ENCODE data around the gene RAB17. TPM values are rescaled to one million over a fixed set of nuclear protein-coding genes. Genes with fewer than 3 reads are reported as not detected.

Gene RAB17
- total RNA-seq, 1 experiment from 2014 or later: 41.8 TPM

- H2AFZ ChIP-seq (ENCODE audit: low read depth, low read length, poor library complexity, severe bottlenecking): no peak overlapping the region
- ATAC-seq: no peak
- H4K20me1 ChIP-seq (ENCODE audit: insufficient read depth): no peaks in the 10 kb centered on the region
- no peaks in the 10 kb centered on the region for H3K9me2 ChIP-seq (ENCODE audit: insufficient read depth)
- CTCF ChIA-PET: no interaction called here
- H3K27me3 ChIP-seq (ENCODE audit: insufficient read depth, low read length): no peaks in the 10 kb centered on the region; the same call in 1 of the 2 replicates
- no peaks in the 10 kb centered on the region for H3K9me3 ChIP-seq (ENCODE audit: control insufficient read depth in 1 of 2, insufficient read depth in 1 of 2, low read depth in 1 of 2, low read length in 2 of 2)
- H3K9ac ChIP-seq (ENCODE audit: low read length): no peak overlapping the region
- no peak for TF ChIP-seq FOSL1 (IDR thresholded peaks at IDR 0.05; ENCODE audit: low read depth)
- no peak for TF ChIP-seq ZNF274 (IDR thresholded peaks at IDR 0.05; ENCODE audit: low read depth, low read length)
- no peak for TF ChIP-seq POLR2A (IDR thresholded peaks at IDR 0.05; ENCODE audit: borderline replicate concordance, extremely low read depth, insufficient read depth, insufficient read length)
- no peak for TF ChIP-seq POLR2AphosphoS5 (IDR thresholded peaks at IDR 0.05; ENCODE audit: low read depth, low read length)
- no peak for TF ChIP-seq YY1 (IDR thresholded peaks at IDR 0.05; ENCODE audit: extremely low read depth, insufficient replicate concordance, low read depth, low read length)
- no peak for TF ChIP-seq CEBPB (IDR thresholded peaks at IDR 0.05; ENCODE audit: low read depth)
- no peak for TF ChIP-seq EGR1 (IDR thresholded peaks at IDR 0.05; ENCODE audit: low read depth)
- TF ChIP-seq CBX3 (IDR thresholded peaks at IDR 0.05; ENCODE audit: low read depth): no peak
- TF ChIP-seq RAD21 (IDR thresholded peaks at IDR 0.05; ENCODE audit: low read depth): no peak
- TF ChIP-seq, protein P1, sequence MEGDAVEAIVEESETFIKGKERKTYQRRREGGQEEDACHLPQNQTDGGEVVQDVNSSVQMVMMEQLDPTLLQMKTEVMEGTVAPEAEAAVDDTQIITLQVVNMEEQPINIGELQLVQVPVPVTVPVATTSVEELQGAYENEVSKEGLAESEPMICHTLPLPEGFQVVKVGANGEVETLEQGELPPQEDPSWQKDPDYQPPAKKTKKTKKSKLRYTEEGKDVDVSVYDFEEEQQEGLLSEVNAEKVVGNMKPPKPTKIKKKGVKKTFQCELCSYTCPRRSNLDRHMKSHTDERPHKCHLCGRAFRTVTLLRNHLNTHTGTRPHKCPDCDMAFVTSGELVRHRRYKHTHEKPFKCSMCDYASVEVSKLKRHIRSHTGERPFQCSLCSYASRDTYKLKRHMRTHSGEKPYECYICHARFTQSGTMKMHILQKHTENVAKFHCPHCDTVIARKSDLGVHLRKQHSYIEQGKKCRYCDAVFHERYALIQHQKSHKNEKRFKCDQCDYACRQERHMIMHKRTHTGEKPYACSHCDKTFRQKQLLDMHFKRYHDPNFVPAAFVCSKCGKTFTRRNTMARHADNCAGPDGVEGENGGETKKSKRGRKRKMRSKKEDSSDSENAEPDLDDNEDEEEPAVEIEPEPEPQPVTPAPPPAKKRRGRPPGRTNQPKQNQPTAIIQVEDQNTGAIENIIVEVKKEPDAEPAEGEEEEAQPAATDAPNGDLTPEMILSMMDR (IDR thresholded peaks at IDR 0.05 in 2 of 3, conservative IDR thresholded peaks at IDR 0.05 in 1 of 3; ENCODE audit: borderline replicate concordance in 1 of 3, insufficient read depth in 1 of 3, low read depth in 2 of 3, low read length in 2 of 3): no peak
- no peak for TF ChIP-seq SRF (IDR thresholded peaks at IDR 0.05; ENCODE audit: low read depth)
- no peak for TF ChIP-seq TCF7L2 (IDR thresholded peaks at IDR 0.05; ENCODE audit: borderline replicate concordance, extremely low read depth, insufficient read depth, insufficient read length)
- TF ChIP-seq EZH2 (IDR thresholded peaks at IDR 0.05): no peak
- TF ChIP-seq EZH2phosphoT487 (IDR thresholded peaks at IDR 0.05; ENCODE audit: borderline replicate concordance): no peak
- TF ChIP-seq SIN3A (IDR thresholded peaks at IDR 0.05; ENCODE audit: low read depth): no peak
- no peak for TF ChIP-seq ELF1 (IDR thresholded peaks at IDR 0.05; ENCODE audit: borderline replicate concordance, low read depth)
- TF ChIP-seq ZFX (IDR thresholded peaks at IDR 0.05): no peak
- TF ChIP-seq SP1 (IDR thresholded peaks at IDR 0.05; ENCODE audit: low read depth): no peak
- intact Hi-C loops (cut with micrococcal nuclease): no loop called here
- no peaks in the 10 kb centered on the region for H3K79me2 ChIP-seq (ENCODE audit: insufficient read depth, low read length)
- H3K27ac ChIP-seq (ENCODE audit: low read depth, low read length): no peak overlapping the region
- peaks cover 2 to 15% of the 10 kb centered on the region in 2 experiments; a peak in 2 of 4 replicates for H3K4me1 ChIP-seq (ENCODE audit: control insufficient read depth in 1 of 2, insufficient read depth in 2 of 2, low read length in 2 of 2)
- no TSS peak for BruUV-seq (replicated peaks)
- RAD21 ChIA-PET (ENCODE audit: low non-redundant PET in 1 of 2, low total read pairs in 2 of 2, uncharacterized antibody in 2 of 2, unreplicated experiment in 2 of 2): no interaction called here
- POLR2A ChIA-PET: no interaction called here
- no peak overlapping the region for H3K4me3 ChIP-seq (replicated peaks in 1 of 2; ENCODE audit: low read depth in 1 of 2, low read length in 2 of 2)
- DNase-seq (ENCODE audit: low read depth, low spot score): no peak
- no peak overlapping the region for H3K4me2 ChIP-seq (ENCODE audit: low read length)
- no peaks in the 10 kb centered on the region for H3K36me3 ChIP-seq (ENCODE audit: control insufficient read depth in 1 of 2, insufficient read depth in 2 of 2, low read length in 2 of 2)
These were observed 27.1 kb upstream of the RAB17 start for GRCh38 chr2:237617587-237617982.
